GM19397 (cell line): Measurements from ENCODE around the gene TSEN54.

Source experiments
- ATAC-seq: cut with Tn5 transposase; IDR thresholded peaks from one replicate; pipeline ENCODE4 v1.9.1; 2021; ENCODE audit warnings: mild to moderate bottlenecking, moderate library complexity; ENCODE audit not compliant: unreplicated experiment

Gene TSEN54

DNA sequence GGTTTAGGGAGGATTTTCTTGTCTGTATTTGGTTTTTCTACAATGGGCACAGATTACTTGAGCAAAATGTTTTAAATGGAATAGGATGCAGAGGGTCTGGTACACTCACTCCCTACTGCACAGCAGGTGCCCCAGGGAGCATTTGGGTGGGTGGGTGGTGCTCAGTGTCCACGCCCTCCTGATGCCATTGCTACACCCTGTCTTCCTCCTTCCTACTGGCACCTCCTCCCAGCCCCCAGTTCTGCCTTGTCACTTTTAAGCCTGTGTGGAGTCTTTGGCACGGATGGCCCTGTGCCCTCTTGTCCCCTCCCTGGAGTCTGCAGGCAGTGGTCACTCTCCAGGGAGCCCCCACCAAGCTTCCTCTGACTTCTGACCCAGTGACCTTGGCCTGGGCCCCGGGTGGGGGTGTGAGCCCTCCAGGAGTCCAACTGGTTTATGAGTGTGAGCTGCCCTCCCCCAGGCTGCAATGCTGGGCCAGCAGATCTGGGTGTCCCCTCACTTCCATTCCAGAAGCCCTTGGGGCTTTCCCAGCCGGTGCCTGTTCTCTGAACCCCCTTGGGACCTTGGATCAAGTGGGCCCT lies 24.7 kb downstream of the TSEN54 start:
- ATAC-seq, result no peak

DNA sequence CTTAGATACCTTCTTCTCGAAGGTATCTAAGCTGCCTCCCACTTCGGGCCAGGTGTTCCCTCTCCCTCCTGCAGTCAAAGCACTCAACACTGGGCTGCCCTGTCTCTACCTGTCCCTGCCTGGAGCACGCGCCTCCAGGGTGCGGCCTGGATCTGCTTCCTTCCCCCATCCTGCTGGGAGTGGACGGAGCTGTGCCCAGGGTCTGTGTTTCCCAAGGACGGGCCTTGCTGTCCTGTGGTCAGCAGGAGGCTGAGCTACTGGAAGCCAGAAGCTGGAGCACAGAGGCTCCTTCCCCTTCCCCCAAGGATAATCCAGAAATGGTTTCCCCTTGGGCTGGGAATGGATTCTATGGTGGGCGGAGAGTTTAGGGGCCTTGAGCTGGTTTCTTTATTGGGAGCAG lies 25.9 kb downstream of the TSEN54 start:
- no peak for ATAC-seq

DNA sequence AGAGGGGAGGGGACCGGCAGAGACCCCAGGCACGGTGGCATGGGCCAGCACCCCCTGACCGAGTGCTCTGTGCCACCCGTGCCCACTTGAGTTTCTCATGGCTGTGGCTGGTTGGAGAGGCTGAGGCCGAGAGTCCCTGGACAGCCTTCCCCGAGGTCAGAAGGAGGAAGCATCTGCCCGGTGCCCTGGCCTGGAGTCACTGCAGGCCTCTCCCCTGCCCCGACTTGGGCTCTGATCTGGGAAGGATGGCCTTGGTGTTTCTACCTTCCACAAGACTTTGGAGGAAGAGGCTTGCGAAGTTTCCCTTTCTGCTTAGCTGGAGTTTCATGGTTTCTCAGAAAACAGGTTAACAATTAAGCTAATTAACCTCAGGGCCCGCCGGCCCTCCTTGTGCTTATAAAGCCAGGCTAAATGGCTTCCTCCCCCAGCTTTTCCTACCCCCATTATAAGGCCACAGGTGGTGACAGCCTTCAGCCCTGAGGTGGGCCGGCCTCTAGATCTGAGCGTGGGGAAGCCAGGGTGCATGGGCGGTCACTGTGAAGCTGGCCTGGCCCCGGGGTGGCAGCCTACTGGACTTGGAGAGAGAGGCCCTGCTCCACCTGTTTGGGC lies 26.5 kb downstream of the TSEN54 start:
- ATAC-seq, result no peak

DNA sequence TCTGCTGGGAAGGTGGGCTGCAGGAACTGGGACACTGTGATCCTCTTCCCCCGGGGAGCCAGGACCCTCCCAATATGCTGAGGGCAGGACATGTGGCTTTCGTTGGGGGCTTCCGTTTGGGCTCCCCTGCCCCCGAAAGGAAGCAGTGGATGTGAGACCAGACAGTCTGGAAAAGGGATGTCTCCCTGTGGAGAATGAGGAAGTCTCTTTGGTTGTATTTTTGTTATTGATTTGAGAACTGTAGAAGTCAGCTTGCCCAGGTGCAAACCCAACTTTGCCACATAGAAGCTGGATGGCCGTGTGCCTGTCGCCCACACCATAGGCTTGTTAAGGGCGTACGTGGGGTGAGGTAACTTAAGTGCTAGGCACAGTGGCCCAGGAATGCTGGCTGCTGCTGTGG lies 27.9 kb downstream of the TSEN54 start:
- no peak for ATAC-seq

DNA sequence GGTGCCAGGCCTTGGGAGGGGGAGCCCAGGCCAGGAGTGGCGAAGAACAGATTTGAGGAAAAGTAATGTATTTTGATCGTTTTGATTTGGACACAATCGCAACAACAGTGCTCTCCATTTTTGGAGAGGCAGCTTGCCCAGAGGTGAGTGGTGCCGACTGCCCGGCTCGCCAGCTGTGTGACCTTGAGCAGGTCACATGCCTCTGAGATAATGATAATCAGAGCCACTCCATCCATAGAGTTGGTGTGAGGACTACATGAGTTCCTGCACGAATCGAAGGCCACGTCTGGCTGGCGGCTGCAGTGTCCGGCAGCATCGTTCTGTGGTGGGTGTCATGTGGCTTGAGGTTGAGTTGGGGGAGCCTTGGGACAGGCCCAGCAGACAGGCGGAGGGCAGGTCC lies 29.9 kb downstream of the TSEN54 start:
- no peak for ATAC-seq

DNA sequence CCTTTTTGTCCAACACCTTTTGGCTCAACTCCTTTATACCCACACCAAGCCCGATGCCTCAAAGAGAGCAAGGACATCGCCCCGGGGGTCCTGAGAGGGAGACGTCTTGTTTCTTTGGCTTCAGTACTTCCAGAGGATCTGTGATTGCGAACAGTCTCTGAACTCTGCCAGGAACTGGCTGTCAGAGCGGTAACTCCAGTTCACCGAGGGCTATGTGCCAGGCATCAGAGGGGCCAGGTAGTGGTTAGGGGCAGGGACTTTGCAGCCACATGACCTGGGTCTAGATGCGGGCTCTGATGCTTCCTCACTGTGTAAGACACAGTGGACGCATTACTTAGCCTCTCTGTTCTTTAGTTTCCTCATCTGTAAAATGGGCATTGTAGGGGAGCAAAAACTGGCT lies 30.8 kb downstream of the TSEN54 start:
- ATAC-seq, result no peak

DNA sequence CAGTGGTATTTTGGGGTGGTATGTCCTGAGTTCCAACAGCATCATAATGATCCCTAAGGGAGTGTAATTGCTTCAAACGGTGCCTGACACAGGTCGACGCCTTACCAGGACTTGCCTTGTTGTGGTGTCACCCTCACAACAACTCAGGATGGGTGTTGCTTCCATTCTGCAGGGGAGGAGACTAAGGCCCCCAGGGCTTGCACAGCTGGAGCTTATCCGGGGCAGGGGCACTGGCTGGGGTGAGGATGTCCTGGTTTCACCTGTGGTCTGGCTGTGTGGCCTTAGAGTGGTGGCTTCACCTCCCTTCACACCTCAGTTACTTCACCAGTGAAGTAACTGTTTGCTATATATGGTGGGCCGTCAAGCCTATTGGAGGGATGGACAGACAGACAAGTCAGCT lies 32.5 kb downstream of the TSEN54 start:
- ATAC-seq, result no peak

DNA sequence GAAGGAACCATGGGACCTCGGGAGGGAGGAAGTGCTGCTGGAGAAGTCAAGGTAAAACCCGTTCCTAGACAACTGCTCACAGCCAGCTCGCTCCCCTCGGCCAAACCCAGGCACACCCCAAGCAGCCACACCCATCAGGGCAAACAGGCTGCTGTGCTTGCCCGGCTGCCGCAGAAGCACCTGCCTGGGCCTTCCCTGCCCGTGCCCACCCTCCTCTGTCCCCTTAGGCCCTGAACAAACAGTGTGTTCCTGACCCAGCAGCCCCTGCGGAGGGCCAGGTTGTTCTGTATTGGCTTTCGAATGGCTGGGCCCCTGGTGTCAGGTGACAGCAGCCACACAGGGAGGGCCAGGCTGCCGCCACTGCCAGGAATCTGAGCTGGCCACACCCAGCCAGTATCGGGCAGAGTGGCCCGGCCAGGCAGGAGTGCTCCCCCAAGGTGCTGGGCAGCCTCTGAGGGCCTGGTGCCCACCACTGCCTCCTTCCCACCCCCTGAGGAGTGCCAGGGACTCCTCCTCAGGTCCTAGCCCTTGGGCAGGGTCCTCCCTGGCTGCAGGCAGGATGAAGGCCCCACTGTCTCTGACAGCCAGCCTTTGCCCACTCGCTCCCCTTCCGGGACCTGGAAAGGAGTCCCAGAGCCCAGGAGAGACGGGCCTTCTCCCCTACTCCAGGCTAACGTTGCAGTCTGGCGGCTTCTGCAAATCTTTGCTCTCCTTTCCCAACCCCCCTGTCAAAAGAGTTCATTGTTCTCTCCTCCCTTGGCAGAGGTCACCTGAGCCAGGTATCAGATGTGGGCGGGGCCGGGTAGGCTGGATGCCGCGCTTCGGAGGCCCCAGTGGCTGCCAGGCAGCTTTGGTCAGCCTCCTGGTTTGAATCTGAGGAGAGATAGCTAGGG lies 33.2 kb downstream of the TSEN54 start:
- ATAC-seq, result no peak

DNA sequence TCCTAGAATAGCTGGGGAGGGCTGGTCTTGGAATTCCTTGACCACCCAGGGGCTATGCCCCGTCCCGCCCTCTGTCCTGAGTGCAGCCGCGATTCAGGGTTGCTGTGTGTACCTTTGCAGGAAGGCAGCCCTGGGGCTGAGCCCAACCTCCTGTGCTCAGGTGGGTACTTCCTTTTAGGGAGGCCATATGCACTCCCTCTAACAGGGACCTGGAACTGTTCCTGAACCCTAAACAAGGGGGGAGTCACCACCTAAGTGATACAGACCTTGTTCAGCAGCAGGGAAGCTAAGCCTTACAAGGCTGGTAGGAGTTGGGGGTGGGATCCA lies 33.8 kb downstream of the TSEN54 start:
- ATAC-seq, result no peak

DNA sequence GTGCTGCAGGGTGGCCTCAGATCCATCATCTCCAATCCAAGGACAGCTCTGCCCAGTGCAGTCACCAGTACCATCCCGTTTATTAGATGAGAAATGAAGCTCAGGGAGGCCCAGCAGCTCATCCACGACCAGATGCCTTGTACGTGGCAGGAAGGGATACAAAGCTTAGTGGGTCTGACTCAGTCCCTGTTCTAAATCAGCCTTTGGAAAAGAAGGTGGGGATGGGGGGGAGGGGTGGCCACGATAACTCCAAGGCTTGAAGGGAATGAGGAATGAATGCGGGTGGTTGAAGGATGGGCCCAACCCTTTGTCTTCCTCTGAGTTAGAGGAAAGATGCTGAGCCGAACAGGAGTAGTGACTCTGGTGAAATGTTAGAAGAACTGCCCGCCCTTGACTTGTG lies 34.9 kb downstream of the TSEN54 start:
- ATAC-seq, result no peak

DNA sequence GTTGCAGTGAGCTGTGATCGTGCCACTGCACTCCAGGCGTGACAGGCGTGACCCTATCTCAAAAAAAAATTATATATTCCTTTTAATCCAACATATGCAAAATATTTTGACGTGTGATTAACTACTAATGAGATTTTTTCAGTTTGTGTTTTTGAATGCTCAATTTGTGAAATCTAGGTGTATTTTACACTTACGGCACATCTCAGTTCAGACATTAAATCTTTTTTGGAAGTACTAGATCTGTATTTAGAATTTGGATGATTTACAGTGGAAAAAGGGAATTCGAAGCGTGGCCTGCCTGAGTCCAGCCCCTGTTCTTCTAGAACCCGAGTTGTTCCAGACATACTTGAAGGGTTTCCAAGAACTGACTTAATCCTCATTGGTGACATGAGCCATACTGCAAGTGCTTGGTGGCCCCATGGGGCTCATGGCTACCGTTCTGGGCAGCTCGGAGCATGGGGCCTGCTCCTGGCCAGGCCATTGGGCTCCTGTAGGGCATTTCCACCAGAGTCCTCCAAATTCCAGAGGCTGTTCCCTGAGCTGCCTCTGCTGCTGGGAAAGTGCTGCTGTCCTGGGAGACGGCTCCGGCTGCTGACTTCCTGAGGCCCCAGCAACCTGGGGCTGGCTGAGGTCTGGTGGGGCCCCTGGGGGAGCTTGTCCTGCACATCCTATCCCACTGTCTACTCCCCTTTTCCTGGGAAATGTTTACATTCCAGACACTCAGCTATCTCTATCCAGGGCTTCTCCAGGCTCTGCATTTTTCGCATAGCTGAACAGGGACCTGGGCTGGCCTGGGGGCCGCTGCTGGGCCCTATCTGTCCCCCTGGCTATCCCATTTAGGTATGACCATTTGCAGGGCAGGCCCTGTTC lies 36.3 kb downstream of the TSEN54 start:
- ATAC-seq, result no peak

DNA sequence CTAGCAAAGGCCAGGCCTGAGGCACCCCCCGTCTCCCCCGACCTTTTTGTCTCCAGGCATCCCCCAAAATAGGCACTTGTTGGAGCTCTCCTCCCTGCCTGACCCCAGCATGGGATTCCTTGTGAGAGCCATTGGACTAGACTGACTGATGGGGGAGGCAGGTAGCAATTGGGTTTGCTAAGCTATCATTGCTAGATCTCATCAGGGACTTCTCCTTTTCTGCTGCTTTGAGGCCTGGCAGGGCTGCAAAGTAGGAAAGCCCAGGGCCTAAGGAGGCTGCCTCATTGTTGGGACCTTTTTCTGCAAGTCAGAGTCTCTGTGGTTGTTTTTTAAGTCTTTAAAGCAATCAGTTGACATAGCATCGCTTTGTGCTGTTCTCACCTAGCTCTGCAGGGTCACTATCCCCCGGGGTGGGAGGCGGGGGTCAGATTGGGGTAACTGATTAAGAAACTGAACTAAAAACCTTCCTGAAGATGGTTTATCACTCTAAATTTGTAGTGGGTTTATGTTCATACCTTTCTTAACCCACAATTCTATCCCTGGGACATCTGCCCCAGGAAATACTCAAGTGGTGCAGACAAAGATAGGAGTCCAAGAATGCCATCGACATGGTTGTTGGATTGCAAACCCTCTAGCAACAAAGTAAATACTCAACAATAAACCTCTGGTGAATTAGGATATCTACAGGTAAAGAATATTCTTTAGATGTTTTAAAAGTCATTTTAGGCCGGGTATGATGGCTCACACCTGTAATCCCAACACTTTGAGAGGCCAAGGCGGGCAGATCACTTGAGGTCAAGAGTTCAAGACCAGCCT lies 37.2 kb downstream of the TSEN54 start:
- no peak for ATAC-seq

DNA sequence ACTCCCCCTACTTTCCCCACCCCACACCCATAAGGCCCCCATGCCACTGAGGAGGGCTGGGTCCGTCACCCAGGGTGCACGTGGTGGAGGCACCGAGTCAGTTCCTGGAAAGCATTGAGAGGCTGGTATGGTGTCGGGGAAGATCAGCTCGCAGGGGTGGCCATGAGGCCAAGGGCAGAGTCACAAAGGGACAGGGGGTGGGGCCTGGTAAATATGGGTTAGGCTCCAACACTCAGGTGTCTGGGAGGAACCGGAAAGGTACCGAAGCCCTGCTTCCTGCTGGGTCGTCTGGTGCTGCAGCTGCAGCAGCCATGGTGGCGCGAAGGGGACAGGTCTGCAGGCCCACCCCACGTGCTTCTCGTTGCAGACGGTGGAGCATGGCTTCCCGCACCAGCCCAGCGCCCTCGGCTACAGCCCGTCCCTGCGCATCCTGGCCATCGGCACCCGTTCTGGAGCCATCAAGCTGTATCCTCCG lies 39.4 kb downstream of the TSEN54 start:
- no peak for ATAC-seq

DNA sequence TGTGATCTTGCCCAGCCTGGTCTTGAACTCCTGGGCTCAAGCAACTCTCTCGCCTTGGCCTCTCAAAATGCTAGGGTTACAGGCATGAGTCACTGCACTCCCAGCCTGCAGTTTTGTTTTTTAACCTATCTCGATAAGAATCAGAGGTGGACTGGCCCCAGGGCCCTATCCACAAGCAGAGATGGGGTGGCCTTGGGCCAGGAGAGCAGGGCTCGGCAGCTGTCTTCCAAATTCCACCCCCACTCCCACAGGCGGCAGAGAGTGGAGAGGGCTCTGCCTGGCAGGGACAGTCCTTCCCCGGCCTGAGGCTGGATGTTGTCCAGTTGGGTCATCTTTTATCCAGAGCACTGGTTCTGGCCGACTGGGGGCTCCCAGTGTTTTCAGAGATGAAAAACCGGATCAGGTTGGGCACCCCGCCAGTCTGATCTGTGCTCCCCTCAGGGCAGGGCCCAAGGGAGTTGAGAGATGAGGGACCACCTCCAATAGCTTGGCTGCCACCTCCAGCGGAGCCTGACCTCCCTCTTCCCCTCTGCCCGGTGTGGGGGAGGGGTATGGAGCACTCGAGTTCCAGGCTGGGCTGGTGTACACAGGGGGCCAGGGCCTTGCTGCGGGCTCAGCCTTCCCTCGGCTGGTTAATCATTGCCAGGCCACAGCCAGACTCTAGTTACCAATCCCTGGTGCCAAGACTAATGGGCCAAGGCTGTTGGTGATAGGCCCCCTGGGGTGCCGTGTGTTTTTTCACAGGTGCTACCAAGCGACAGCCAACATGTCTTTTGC lies 40.9 kb downstream of the TSEN54 start:
- ATAC-seq, result no peak

DNA sequence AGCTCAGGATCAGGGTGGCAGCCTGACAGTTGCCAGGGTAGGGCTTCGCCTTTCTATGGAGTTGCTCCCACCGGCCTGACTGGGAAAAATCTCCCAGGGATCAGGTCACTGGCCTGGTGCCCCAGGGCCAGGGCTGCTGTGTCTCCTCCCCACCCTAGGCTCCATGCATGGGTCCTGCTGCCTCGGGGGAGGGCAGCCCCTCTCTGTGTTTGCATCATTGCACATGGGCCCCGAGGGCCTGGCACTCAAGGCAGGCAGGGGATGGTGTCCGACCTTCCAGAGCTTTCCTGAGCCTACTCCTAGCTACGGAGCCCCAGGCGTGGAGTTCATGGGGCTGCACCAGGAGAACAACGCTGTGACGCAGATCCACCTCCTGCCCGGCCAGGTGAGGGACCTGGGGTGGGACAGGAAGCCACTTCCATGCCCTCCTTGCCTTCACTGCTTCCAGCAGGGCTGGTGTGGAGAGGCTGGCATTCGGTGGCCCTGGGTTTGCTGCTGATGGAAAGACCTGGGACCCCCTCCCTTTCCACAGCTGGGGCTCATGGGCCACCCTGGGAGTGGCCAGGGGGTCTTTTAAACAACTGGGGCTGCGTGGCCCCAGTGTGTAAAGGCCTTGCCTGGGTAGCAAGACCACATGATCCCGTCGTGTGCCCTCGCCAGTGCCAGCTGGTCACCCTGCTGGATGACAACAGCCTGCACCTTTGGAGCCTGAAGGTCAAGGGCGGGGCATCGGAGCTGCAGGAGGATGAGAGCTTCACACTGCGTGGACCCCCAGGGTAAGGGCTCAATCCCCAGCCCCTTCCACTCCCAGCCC lies 41.7 kb downstream of the TSEN54 start:
- ATAC-seq, result no peak

DNA sequence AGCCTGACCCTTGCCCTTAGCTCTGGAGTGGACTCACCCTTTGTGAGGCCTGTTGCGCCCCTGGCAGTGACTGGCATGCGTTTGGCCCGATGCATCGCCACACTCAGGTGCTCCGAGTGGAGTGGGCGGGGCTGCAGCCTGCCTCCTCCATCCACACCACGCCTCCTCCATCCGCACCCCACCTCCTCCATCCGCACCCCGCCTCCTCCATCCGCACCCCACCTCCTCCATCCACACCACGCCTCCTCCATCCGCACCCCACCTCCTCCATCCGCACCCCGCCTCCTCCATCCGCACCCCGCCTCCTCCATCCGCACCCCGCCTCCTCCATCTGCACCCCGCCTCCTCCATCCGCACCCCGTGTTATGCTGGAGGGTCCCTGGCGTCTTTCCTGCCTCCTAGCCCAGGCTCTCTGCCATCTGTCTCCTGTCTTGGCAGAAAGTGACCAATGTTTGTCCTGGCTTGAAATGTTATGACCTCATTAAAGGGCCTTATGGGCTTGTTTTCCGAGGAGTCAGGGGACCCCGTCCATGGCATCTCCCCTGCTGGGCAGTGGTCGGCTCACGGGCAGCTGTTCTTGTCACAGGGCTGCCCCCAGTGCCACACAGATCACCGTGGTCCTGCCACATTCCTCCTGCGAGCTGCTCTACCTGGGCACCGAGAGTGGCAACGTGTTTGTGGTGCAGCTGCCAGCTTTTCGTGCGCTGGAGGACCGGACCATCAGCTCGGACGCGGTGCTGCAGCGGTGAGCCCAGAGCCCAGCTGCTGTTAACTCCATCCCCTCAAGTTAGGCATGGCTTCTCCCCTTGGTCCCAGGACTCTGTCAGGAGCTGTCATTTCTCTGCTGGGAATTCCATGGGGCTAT lies 42.6 kb downstream of the TSEN54 start:
- ATAC-seq, result no peak

DNA sequence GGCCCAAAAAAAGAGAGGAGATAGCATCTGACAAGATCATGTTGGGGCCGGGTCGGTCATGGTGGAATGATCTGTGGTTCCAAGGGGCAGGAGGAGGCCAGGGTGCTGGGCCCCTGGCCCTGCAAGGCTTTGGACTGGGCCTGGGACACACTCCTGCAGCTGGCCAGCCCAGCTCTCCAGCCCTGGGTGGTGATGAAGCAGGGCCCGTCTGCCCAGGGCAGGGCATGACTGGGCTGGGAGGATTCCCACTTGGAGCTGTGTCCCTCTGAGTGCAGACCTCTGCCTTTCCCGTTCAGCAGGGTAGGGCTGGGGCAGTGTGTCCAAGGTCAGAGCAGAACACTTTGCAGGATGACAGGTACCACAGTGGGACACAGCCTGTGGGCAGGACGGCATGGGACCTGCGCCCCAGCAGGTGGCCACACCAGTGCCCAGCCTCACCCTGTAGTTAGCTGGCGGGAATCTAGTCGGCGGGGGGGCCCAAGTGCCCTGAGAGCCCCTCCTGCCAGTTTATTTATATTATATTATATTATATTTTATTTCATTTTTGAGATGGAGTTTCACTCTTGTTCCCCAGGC lies 43.7 kb downstream of the TSEN54 start:
- no peak for ATAC-seq
